HepG2 (cell line): ENCODE data around the gene RNF25. TPM values are rescaled to one million over a fixed set of nuclear protein-coding genes. Genes with fewer than 3 reads are reported as not detected.
A peak's percentile ranks its signal among the peaks of the same experiment; 100 is the strongest.

Source experiments
- ATAC-seq: fragments of 200-7000 bp; cut with Tn5 transposase; 3 replicates; pipeline ENCODE4 v1.9.1; 2020; ENCODE audit warnings: mild to moderate bottlenecking, moderate library complexity
- BruUV-seq: library from RNA; stranded (reverse); fragments of 400-500 nt; replicated peaks from 2 replicates; lab custom pipeline; 2021; lab: Mats Ljungman, UMichigan
- CTCF ChIA-PET: fragments of 300-600 bp; formaldehyde crosslinking; extraction: SDS; loops from one replicate; lab custom pipeline; 2021; ENCODE audit warnings: low total read pairs, inconsistent platforms, low intra/inter-chr PET ratio; lab: Yijun Ruan, JAX
- POLR2A ChIA-PET: fragments of 350-600 bp; sonication (Branson Sonifier 250); formaldehyde crosslinking; loops from one replicate; lab custom pipeline; 2020; ENCODE audit warnings: antibody characterized with exemption, inconsistent platforms; lab: Yijun Ruan, JAX
- DNase-seq: peaks from one replicate; pipeline ENCODE4 v3.0.0-alpha.2; 2015; ENCODE audit warnings: low spot score
- FAIRE-seq: peaks from 3 replicates; lab custom pipeline; 2011; peaks lifted over from hg19 to GRCh38; lab: Jason Lieb, UNC
- H2AFZ ChIP-seq: one replicate; pipeline ENCODE4 v1.6.1; 2011; ENCODE audit warnings: low read length, inconsistent platforms
- H3K27ac ChIP-seq: fragments of 300-600 bp; 3 replicates; pipeline ENCODE4 v1.8.0; 2011; ENCODE audit warnings: mixed run types, mild to moderate bottlenecking, mixed read lengths, low read length, inconsistent platforms; ENCODE audit not compliant: insufficient read depth; ENCODE audit errors: extremely low read length
- H3K27me3 ChIP-seq, 2 experiments: fragments of 200-600 bp in 1 of 2; 2 replicates in 1 of 2; 3 replicates in 1 of 2; pipeline versions ENCODE4 v1.6.0 to v1.8.0; 2011; ENCODE audit warnings: low read length in 2 of 2, mild to moderate bottlenecking in 2 of 2, moderate library complexity in 2 of 2, inconsistent platforms in 1 of 2; ENCODE audit not compliant: insufficient read depth in 2 of 2, control insufficient read depth in 1 of 2
- H3K36me3 ChIP-seq, 2 experiments: fragments of 200-600 bp in 1 of 2; replicated peaks in 1 of 2; 2 replicates in 1 of 2; 3 replicates in 1 of 2; pipeline versions ENCODE4 v1.5.1 to v1.8.0; 2011; ENCODE audit warnings: low read length in 2 of 2, inconsistent platforms in 1 of 2; ENCODE audit not compliant: insufficient read depth in 2 of 2, control insufficient read depth in 1 of 2
- H3K4me1 ChIP-seq: 2 replicates; pipeline ENCODE4 v1.5.1; 2012; ENCODE audit warnings: low read length, inconsistent platforms; ENCODE audit not compliant: insufficient read depth
- H3K4me2 ChIP-seq: 2 replicates; pipeline ENCODE4 v1.6.0; 2011; ENCODE audit warnings: low read depth, low read length, inconsistent platforms
- H3K4me3 ChIP-seq, 3 experiments: fragments of 200-600 bp in 1 of 3; sonication (generic), shearing (Covaris generic) in 1 of 3; replicated peaks in 1 of 3; 2 replicates each; pipeline ENCODE4 v1.5.1; 2011 to 2016; ENCODE audit warnings: low read length in 3 of 3, inconsistent platforms in 2 of 3, low read depth in 2 of 3, mild to moderate bottlenecking in 2 of 3, control low read depth in 1 of 3, mixed read lengths in 1 of 3; ENCODE audit not compliant: insufficient read depth in 1 of 3
- H3K79me2 ChIP-seq: one replicate; pipeline ENCODE4 v1.6.1; 2011; ENCODE audit warnings: low read length, inconsistent platforms; ENCODE audit not compliant: insufficient read depth
- H3K9ac ChIP-seq: 2 replicates; pipeline ENCODE4 v1.6.0; 2011; ENCODE audit warnings: mild to moderate bottlenecking, low read depth, low read length, inconsistent platforms; ENCODE audit not compliant: insufficient read depth
- H3K9me3 ChIP-seq: 2 replicates; pipeline ENCODE4 v1.5.1; 2012; ENCODE audit warnings: mild to moderate bottlenecking, low read length
- H4K20me1 ChIP-seq: 2 replicates; pipeline ENCODE4 v1.6.0; 2011; ENCODE audit warnings: inconsistent platforms, mild to moderate bottlenecking, low read length, moderate library complexity; ENCODE audit not compliant: insufficient read depth
- AFF4 ChIP-seq: sonication (generic); formaldehyde crosslinking; IDR thresholded peaks from 2 replicates; pipeline ENCODE4 v1.4.0; 2020; ENCODE audit warnings: missing genetic modification reagents
- MYC ChIP-seq: sonication (generic); formaldehyde crosslinking; IDR thresholded peaks from 2 replicates; pipeline ENCODE4 v1.9.0; 2021; ENCODE audit warnings: missing genetic modification reagents, borderline replicate concordance
- SIN3B ChIP-seq: fragments of 150-350 bp; IDR thresholded peaks from 2 replicates; pipeline ENCODE4 v1.6.1; 2014; ENCODE audit warnings: low read length
- STAG1 ChIP-seq: sonication (generic); formaldehyde crosslinking; IDR thresholded peaks from 2 replicates; pipeline ENCODE4 v1.4.0; 2020; ENCODE audit warnings: missing genetic modification reagents
- WGBS: methylation state at CpG from one replicate; pipeline ENCODE4 v1.1.6; 2017; ENCODE audit warnings: low lambda C conversion rate; 5-methylcytosine and 5-hydroxymethylcytosine counted together
- in situ Hi-C: cut with HindIII; loops from 2 replicates; pipeline ENCODE4 v1.10.0; 2017; ENCODE audit warnings: low pct_unique_long_range_greater_than_20kb; ENCODE audit not compliant: extremely low pct_ligation_motif_present
- intact Hi-C: fragments of 100-400 bp; cut with micrococcal nuclease; formaldehyde crosslinking; loops from one replicate; pipeline ENCODE4 v1.10.0; 2022; ENCODE audit not compliant: unreplicated experiment
- polyA plus RNA-seq, 8 experiments: library from polyadenylated mRNA; depleted of rRNA in 3 of 8; stranded (reverse) in 7 of 8; unstranded in 1 of 8; fragments of >200 nt; fragmentation: Illumina TruSeq in 4 of 8; extraction: Trizol in 4 of 8; gene quantifications; 2 replicates each; pipeline versions ENCODE4 v1.2.1 to v1.2.3, GENCODE V29; 2011 to 2016; ENCODE audit warnings: low read depth in 4 of 8, missing spikeins in 1 of 8, mixed read lengths in 1 of 8; ENCODE audit not compliant: insufficient read depth in 1 of 8
- total RNA-seq, 5 experiments: library from RNA; depleted of rRNA; stranded (reverse); fragments of >200 nt; fragmentation: Illumina TruSeq; extraction: Trizol; gene quantifications; 2 replicates each; pipeline ENCODE4 v1.2.3, GENCODE V29; 2016; ENCODE audit warnings: low read depth in 1 of 5
- TF ChIP-seq, protein P1 (sequence below): sonication (generic); formaldehyde crosslinking; IDR thresholded peaks from 2 replicates; pipeline ENCODE4 v1.5.0; 2020; ENCODE audit warnings: mild to moderate bottlenecking, missing genetic modification reagents, moderate library complexity

The RNF25 gene
- total and polyA plus RNA-seq, 2 of the 13 experiments (the other 11 are each of a cell fraction or from before 2014, with no cell fraction given), result 37.0 to 87.6 TPM

GRCh38 chr2:218618102-218618860, 53.5 kb downstream of the RNF25 start:
- in situ Hi-C loops, result no loop called here
- BruUV-seq, result no TSS peak
- H3K79me2 ChIP-seq, result no peaks in the 10 kb centered on the region
- peak; percentile 47 for ATAC-seq
- 0 out of 2 replicates have a peak, but pooled peaks have one; percentile 21 for TF ChIP-seq MYC (CRISPR knock-in tag)
- TF ChIP-seq, protein P1, sequence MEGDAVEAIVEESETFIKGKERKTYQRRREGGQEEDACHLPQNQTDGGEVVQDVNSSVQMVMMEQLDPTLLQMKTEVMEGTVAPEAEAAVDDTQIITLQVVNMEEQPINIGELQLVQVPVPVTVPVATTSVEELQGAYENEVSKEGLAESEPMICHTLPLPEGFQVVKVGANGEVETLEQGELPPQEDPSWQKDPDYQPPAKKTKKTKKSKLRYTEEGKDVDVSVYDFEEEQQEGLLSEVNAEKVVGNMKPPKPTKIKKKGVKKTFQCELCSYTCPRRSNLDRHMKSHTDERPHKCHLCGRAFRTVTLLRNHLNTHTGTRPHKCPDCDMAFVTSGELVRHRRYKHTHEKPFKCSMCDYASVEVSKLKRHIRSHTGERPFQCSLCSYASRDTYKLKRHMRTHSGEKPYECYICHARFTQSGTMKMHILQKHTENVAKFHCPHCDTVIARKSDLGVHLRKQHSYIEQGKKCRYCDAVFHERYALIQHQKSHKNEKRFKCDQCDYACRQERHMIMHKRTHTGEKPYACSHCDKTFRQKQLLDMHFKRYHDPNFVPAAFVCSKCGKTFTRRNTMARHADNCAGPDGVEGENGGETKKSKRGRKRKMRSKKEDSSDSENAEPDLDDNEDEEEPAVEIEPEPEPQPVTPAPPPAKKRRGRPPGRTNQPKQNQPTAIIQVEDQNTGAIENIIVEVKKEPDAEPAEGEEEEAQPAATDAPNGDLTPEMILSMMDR (CRISPR knock-in tag), result peak; percentile 44
- TF ChIP-seq SIN3B, result no peak
- TF ChIP-seq AFF4 (CRISPR knock-in tag), result no peak
- peak; percentile 49; the same call in 1 of the 2 replicates for TF ChIP-seq STAG1 (CRISPR knock-in tag)
- TF ChIP-seq, all 625 proteins: peak for 3
- Histone ChIP-seq H3K4me2 (no peak overlapping the region), H3K9me3 (no peaks in the 10 kb centered on the region), H3K4me3 (no peak overlapping the region), H4K20me1 (no peaks in the 10 kb centered on the region), H3K27ac (no peak overlapping the region), H3K36me3 (no peaks in the 10 kb centered on the region), H3K9ac (no peak overlapping the region), H3K4me1 (peaks cover 26% of the 10 kb centered on the region), H2AFZ (no peak overlapping the region), H3K27me3 (peaks cover 0 to 8% of the 10 kb centered on the region in 2 experiments; a peak in 3 of 5 replicates)
- ChIA-PET CTCF (no interaction called here), POLR2A (no interaction called here)
- DNase-seq (peak; percentile 18), FAIRE-seq (no peak)
- 57% methylated on average over 9 of the region's 9 CpGs for WGBS
- intact Hi-C loops, result no loop called here
